Neuronal stem cell (in vitro differentiated cells): ENCODE measurements around the gene CNNM4.

Experiments used
- DNase-seq: peaks from one replicate; pipeline ENCODE4 v3.0.0-alpha.2; 2013; ENCODE audit warnings: low spot score
- H2AFZ ChIP-seq: one replicate; pipeline ENCODE4 v1.6.1; 2013; ENCODE audit warnings: mild to moderate bottlenecking, low read length, inconsistent platforms
- H2AK5ac ChIP-seq: 2 replicates; pipeline ENCODE4 v1.6.1; 2013; ENCODE audit warnings: low read depth, mild to moderate bottlenecking, inconsistent platforms, low read length, moderate library complexity, mixed read lengths
- H2BK120ac ChIP-seq: 2 replicates; pipeline ENCODE4 v1.6.1; 2013; ENCODE audit warnings: low read depth, mild to moderate bottlenecking, inconsistent platforms, low read length, moderate library complexity, mixed read lengths
- H2BK12ac ChIP-seq: one replicate; pipeline ENCODE4 v1.6.1; 2013; ENCODE audit warnings: low read length, inconsistent platforms
- H2BK15ac ChIP-seq: 2 replicates; pipeline ENCODE4 v1.6.1; 2013; ENCODE audit warnings: mild to moderate bottlenecking, low read length, inconsistent platforms, mixed read lengths
- H2BK5ac ChIP-seq: one replicate; pipeline ENCODE4 v1.6.1; 2013; ENCODE audit warnings: inconsistent platforms, mild to moderate bottlenecking, low read length, moderate library complexity
- H3K14ac ChIP-seq: one replicate; pipeline ENCODE4 v1.6.1; 2013; ENCODE audit warnings: low read length, inconsistent platforms
- H3K18ac ChIP-seq: 2 replicates; pipeline ENCODE4 v1.6.1; 2013; ENCODE audit warnings: low read length, inconsistent platforms
- H3K23ac ChIP-seq: 2 replicates; pipeline ENCODE4 v1.6.1; 2013; ENCODE audit warnings: low read depth, mild to moderate bottlenecking, mixed read lengths, low read length, inconsistent platforms; ENCODE audit not compliant: poor library complexity
- H3K27ac ChIP-seq: replicated peaks from 3 replicates; pipeline ENCODE4 v1.5.1; 2013; ENCODE audit warnings: low read length, inconsistent platforms
- H3K27me3 ChIP-seq, 3 experiments: 2 replicates each; pipeline ENCODE4 v1.6.1; 2013; ENCODE audit warnings: low read length in 3 of 3, mild to moderate bottlenecking in 2 of 3, inconsistent platforms in 1 of 3, low read depth in 1 of 3, mixed read lengths in 1 of 3, moderate library complexity in 1 of 3; ENCODE audit not compliant: control insufficient read depth in 3 of 3, insufficient read depth in 3 of 3
- H3K36me3 ChIP-seq, 2 donors: replicated peaks in 1 of 2; 2 replicates each; pipeline ENCODE4 v1.6.1; 2013; ENCODE audit warnings: low read length in 2 of 2; ENCODE audit not compliant: control insufficient read depth in 2 of 2, insufficient read depth in 2 of 2
- H3K4ac ChIP-seq: 2 replicates; pipeline ENCODE4 v1.6.1; 2013; ENCODE audit warnings: inconsistent platforms, mild to moderate bottlenecking, low read length, moderate library complexity
- H3K4me1 ChIP-seq, 2 donors: 1 replicate in 1 of 2; 2 replicates in 1 of 2; pipeline ENCODE4 v1.6.1; 2013; ENCODE audit warnings: low read length in 2 of 2, low read depth in 1 of 2; ENCODE audit not compliant: control insufficient read depth in 2 of 2, insufficient read depth in 1 of 2
- H3K4me2 ChIP-seq: one replicate; pipeline ENCODE4 v1.6.1; 2013; ENCODE audit warnings: mild to moderate bottlenecking, low read length, inconsistent platforms; ENCODE audit not compliant: insufficient read depth, poor library complexity, severe bottlenecking
- H3K4me3 ChIP-seq, 2 donors: 2 replicates each; pipeline ENCODE4 v1.5.1; 2013; ENCODE audit warnings: low read length in 2 of 2, mild to moderate bottlenecking in 2 of 2, inconsistent platforms in 1 of 2, moderate library complexity in 1 of 2
- H3K79me1 ChIP-seq: one replicate; pipeline ENCODE4 v1.6.1; 2013; ENCODE audit warnings: low read depth, mild to moderate bottlenecking, inconsistent platforms, low read length, moderate library complexity
- H3K9ac ChIP-seq: one replicate; pipeline ENCODE4 v1.6.1; 2013; ENCODE audit warnings: mild to moderate bottlenecking, low read depth, low read length, inconsistent platforms; ENCODE audit not compliant: poor library complexity
- H3K9me3 ChIP-seq, 2 donors: replicated peaks in 1 of 2; 2 replicates each; pipeline versions ENCODE3 to v1.6.1; 2013; ENCODE audit warnings: low read length in 2 of 2, mild to moderate bottlenecking in 2 of 2, inconsistent platforms in 1 of 2, low read depth in 1 of 2, mixed read lengths in 1 of 2, moderate library complexity in 1 of 2; ENCODE audit not compliant: control insufficient read depth in 2 of 2, insufficient read depth in 1 of 2
- H4K8ac ChIP-seq: one replicate; pipeline ENCODE4 v1.6.1; 2013; ENCODE audit warnings: low read depth, mild to moderate bottlenecking, inconsistent platforms, low read length, moderate library complexity
- H4K91ac ChIP-seq: one replicate; pipeline ENCODE4 v1.6.1; 2013; ENCODE audit warnings: low read length, low read depth, mild to moderate bottlenecking, inconsistent platforms; ENCODE audit not compliant: poor library complexity
- WGBS, 2 donors: extraction: QIAGEN DNeasy Blood & Tissue Kit; methylation state at CpG; one replicate each; pipeline ENCODE4 v1.1.7; 2013; ENCODE audit warnings: missing lambda C conversion rate in 2 of 2, mixed read lengths in 1 of 2; ENCODE audit not compliant: insufficient read length in 2 of 2, insufficient replicate concordance in 1 of 2; ENCODE audit errors: extremely low coverage in 2 of 2; 5-methylcytosine and 5-hydroxymethylcytosine counted together

CNNM4 gene

DNA sequence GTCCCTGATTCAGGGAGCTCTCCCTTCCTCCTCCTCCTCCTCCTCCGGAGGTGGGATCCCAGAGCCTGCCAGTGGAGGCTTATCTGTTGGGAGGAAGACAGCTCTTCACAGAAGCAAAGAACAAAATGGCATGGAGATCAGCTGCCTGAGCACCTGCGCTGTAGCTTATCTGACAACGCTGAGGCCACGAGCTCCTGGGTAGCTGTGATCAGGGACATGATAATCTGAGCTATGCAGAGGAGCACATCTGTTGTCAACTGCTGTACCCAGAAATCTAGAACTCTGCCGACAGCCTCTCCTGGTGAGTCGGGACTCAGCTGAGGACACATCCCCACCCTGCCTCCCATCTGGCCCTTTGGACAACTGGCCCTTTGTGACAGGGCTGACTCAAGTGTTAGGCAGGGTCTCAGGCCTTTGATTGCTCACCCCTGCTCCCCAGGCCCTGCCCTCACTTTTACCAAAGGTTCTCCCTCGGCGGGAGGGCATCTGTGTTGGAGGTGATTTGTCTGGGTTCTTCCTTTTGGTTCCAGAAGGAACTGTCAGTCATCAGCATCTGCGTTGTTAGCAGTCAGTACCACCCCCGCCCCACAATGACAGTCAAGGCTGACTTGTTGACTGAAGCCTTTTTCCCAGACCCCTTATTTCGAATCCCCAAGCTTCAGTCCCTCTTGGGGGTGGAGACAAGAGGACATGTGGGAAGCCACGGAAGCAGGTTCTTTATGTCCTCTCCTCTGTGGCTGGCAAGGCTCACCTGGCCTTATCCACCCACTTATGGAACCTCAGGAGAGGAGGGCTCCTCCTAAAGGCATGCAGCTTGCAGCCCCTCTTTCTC, 49.5 kb downstream of the CNNM4 start:
- H2AK5ac ChIP-seq, result no peak overlapping the region
- H3K4me2 ChIP-seq, result no peak overlapping the region
- WGBS, 2 donors, result no CpG with 5 or more reads among the region's 12 CpGs
- H3K27me3 ChIP-seq, result no peaks in the 10 kb centered on the region
- H4K8ac ChIP-seq, result no peak overlapping the region
- H3K18ac ChIP-seq, result no peak overlapping the region
- H3K4ac ChIP-seq, result no peak overlapping the region
- no peak overlapping the region for H3K9ac ChIP-seq
- H3K4me3 ChIP-seq, result no peak overlapping the region
- H3K4me1 ChIP-seq, result peaks cover 0 to 1% of the 10 kb centered on the region in 2 donors
- peaks cover 0 to 2% of the 10 kb centered on the region in 2 donors for H3K9me3 ChIP-seq
- peaks cover 3% of the 10 kb centered on the region for H3K79me1 ChIP-seq
- no peak overlapping the region for H2BK5ac ChIP-seq
- H3K27ac ChIP-seq, result no peak overlapping the region
- no peak overlapping the region for H2BK15ac ChIP-seq
- no peak overlapping the region for H2AFZ ChIP-seq
- H3K14ac ChIP-seq, result no peak overlapping the region
- no peak overlapping the region for H4K91ac ChIP-seq
- DNase-seq, result no peak
- H3K23ac ChIP-seq, result no peak overlapping the region
- peaks cover 16 to 19% of the 10 kb centered on the region in 2 donors for H3K36me3 ChIP-seq
- H2BK12ac ChIP-seq, result no peak overlapping the region
- H2BK120ac ChIP-seq, result no peak overlapping the region

DNA sequence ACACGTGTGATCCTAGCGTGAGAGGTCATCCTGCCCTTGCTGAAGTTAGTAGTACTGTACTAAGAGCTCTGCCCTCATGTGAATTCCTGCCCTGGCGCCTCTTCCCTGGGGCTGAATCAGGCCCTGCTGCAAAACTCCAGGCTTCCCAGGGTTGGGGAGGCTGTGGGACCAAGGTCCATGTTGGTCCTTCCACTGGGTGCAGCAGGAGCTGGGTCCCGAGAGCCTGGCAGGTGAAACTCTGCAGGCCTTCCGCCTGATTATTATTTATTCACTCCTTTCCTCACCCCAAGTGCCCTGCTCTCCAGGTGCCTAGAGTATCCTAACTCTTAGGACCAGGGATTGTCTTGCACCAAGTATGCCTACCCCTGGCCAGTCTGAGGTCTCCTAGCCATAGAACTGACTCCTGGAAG, 50.1 kb downstream of the CNNM4 start:
- Histone ChIP-seq H3K9me3 (peaks cover 0 to 2% of the 10 kb centered on the region in 2 donors), H3K23ac (no peak overlapping the region), H3K18ac (no peak overlapping the region), H3K9ac (no peak overlapping the region), H2BK12ac (no peak overlapping the region), H3K36me3 (peaks cover 16 to 19% of the 10 kb centered on the region in 2 donors), H2AK5ac (no peak overlapping the region), H2BK120ac (no peak overlapping the region), H4K91ac (no peak overlapping the region), H4K8ac (no peak overlapping the region), H3K14ac (no peak overlapping the region), H3K79me1 (peaks cover 3% of the 10 kb centered on the region), H3K4me3 (no peak overlapping the region), H2BK15ac (no peak overlapping the region), H2AFZ (no peak overlapping the region), H3K4ac (no peak overlapping the region), H2BK5ac (no peak overlapping the region), H3K27me3 (no peaks in the 10 kb centered on the region), H3K4me1 (peaks cover 0 to 4% of the 10 kb centered on the region in 2 donors), H3K27ac (no peak overlapping the region), H3K4me2 (no peak overlapping the region)
- no peak for DNase-seq
- WGBS, 2 donors, result no CpG with 5 or more reads among the region's 5 CpGs

DNA sequence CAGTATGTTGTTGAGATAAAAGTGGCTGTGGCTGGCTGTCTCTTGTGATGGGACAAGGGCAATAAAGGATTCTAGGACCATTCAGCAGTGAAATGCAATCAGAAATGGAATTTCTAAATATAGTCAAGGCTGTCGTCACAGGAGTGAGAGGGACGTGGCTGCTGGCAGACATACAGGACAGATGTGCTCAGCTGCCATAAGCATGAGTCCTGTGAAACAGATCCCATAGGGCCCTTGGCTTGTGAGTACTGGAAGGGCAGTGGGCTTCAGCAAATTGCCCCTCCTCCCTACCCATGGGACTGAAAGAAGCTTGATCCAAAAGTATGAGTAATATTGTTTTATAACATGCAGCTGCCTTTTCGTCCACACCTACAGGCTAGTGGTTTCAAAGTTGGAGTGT, 51.2 kb downstream of the CNNM4 start:
- Histone ChIP-seq H3K27ac (no peak overlapping the region), H3K4me2 (no peak overlapping the region), H3K4me3 (no peak overlapping the region), H3K79me1 (peaks cover 3% of the 10 kb centered on the region), H4K91ac (no peak overlapping the region), H2BK12ac (no peak overlapping the region), H2AK5ac (no peak overlapping the region), H3K27me3 (no peaks in the 10 kb centered on the region), H3K4ac (no peak overlapping the region), H3K23ac (no peak overlapping the region), H3K14ac (no peak overlapping the region), H3K18ac (no peak overlapping the region), H3K9ac (no peak overlapping the region), H4K8ac (no peak overlapping the region), H2BK15ac (no peak overlapping the region), H3K36me3 (peaks cover 16 to 19% of the 10 kb centered on the region in 2 donors), H3K9me3 (no peaks in the 10 kb centered on the region), H2BK120ac (no peak overlapping the region), H2AFZ (no peak overlapping the region), H3K4me1 (peaks cover 0 to 4% of the 10 kb centered on the region in 2 donors), H2BK5ac (no peak overlapping the region)
- no CpG with 5 or more reads among the region's 3 CpGs for WGBS, 2 donors
- DNase-seq, result no peak

DNA sequence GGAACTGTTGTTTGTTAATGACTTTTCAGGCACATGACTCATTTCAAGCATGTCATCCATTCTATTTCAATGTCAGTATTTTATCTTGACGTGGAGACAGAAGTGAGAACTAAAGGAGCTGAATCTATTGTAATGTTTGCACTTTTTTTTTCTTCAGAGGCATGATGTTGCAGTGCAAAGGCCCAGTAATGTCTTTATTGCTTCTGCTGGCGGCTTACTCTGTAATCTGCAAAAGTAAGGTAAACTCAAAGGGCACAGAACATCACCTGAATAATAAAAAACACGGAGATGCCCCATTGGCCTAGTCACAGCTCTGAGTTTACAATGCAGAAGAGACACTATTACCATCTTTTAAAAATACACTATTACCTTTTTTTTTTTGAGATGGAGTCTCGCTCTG, 53.0 kb downstream of the CNNM4 start:
- no peak overlapping the region for H2BK5ac ChIP-seq
- H3K4me1 ChIP-seq, result peaks cover 13 to 15% of the 10 kb centered on the region in 2 donors
- H3K9ac ChIP-seq, result no peak overlapping the region
- no peak for DNase-seq
- no peak overlapping the region for H2BK120ac ChIP-seq
- H2BK12ac ChIP-seq, result no peak overlapping the region
- no peak overlapping the region for H2BK15ac ChIP-seq
- H2AK5ac ChIP-seq, result no peak overlapping the region
- H2AFZ ChIP-seq, result no peak overlapping the region
- H3K18ac ChIP-seq, result no peak overlapping the region
- no peak overlapping the region for H3K14ac ChIP-seq
- H3K4ac ChIP-seq, result no peak overlapping the region
- H4K8ac ChIP-seq, result no peak overlapping the region
- no peak overlapping the region for H3K27ac ChIP-seq
- WGBS, 2 donors, result no CpG with 5 or more reads among the region's 4 CpGs
- no peak overlapping the region for H3K4me3 ChIP-seq
- H3K23ac ChIP-seq, result no peak overlapping the region
- peaks cover 16 to 26% of the 10 kb centered on the region in 2 donors for H3K36me3 ChIP-seq
- no peaks in the 10 kb centered on the region for H3K9me3 ChIP-seq
- H4K91ac ChIP-seq, result no peak overlapping the region
- H3K79me1 ChIP-seq, result peaks cover 10% of the 10 kb centered on the region
- H3K27me3 ChIP-seq, result no peaks in the 10 kb centered on the region
- H3K4me2 ChIP-seq, result no peak overlapping the region
